ENCODE data around the gene TMEM30A. TPM values are rescaled to one million over a fixed set of nuclear protein-coding genes. Genes with fewer than 3 reads are reported as not detected.

Gene TMEM30A
- total and polyA plus RNA-seq, 2 of the 13 experiments (the other 11 are each of a cell fraction or from before 2014, with no cell fraction given): 17.6 to 54.4 TPM

GRCh38 chr6:75284632-75285282 lies at the start of gene TMEM30A (continued):
- TF ChIP-seq ZNF407 (CRISPR knock-in tag; IDR thresholded peaks at IDR 0.05; ENCODE audit: not compliant biosample characterization): no peak
- no peak for TF ChIP-seq PAF1 (CRISPR knock-in tag; IDR thresholded peaks at IDR 0.05)
- no peak for TF ChIP-seq HDAC6 (IDR thresholded peaks at IDR 0.05; ENCODE audit: low read depth, low read length)
- no peak for TF ChIP-seq MLLT10 (CRISPR knock-in tag; IDR thresholded peaks at IDR 0.05)
- TF ChIP-seq ZNF670 (CRISPR knock-in tag; IDR thresholded peaks at IDR 0.05; ENCODE audit: borderline replicate concordance): no peak
- TF ChIP-seq CEBPB (IDR thresholded peaks at IDR 0.05; ENCODE audit: borderline replicate concordance, low read depth, low read length): no peak
- no peak for TF ChIP-seq ZNF557 (CRISPR knock-in tag; IDR thresholded peaks at IDR 0.05)
- TF ChIP-seq MBD4 (IDR thresholded peaks at IDR 0.05; ENCODE audit: borderline replicate concordance, low read length): no peak
- 0 out of 2 replicates have a peak, but pooled peaks have one; percentile 48 for TF ChIP-seq MTF1 (CRISPR knock-in tag; IDR thresholded peaks at IDR 0.05)
- TF ChIP-seq ZNF224 (CRISPR knock-in tag; IDR thresholded peaks at IDR 0.05): no peak
- TF ChIP-seq GPN1 (CRISPR knock-in tag; IDR thresholded peaks at IDR 0.05; ENCODE audit: borderline replicate concordance): no peak
- no peak; the same call in 1 of the 2 replicates for TF ChIP-seq ZNF276 (CRISPR knock-in tag; IDR thresholded peaks at IDR 0.05; ENCODE audit: low read depth)
- no peak for TF ChIP-seq NR2F6 (IDR thresholded peaks at IDR 0.05)
- 0 out of 2 replicates have a peak, but pooled peaks have one; percentile 45 for TF ChIP-seq NR2F6 (CRISPR knock-in tag; IDR thresholded peaks at IDR 0.05)
- peak; percentile 75; the same call in 1 of the 2 replicates for TF ChIP-seq ZNF598 (CRISPR knock-in tag; IDR thresholded peaks at IDR 0.05; ENCODE audit: borderline replicate concordance)
- no peak for TF ChIP-seq HNRNPH1 (optimal IDR thresholded peaks at IDR 0.05; ENCODE audit: low read depth, low read length)
- peak; percentile 42; the same call in 1 of the 2 replicates for TF ChIP-seq HINFP (CRISPR knock-in tag; IDR thresholded peaks at IDR 0.05; ENCODE audit: low read depth)
- TF ChIP-seq ZBTB21 (CRISPR knock-in tag; IDR thresholded peaks at IDR 0.05): no peak
- TF ChIP-seq FOSL1 (CRISPR knock-in tag; IDR thresholded peaks at IDR 0.05; ENCODE audit: borderline replicate concordance): no peak
- no peak for TF ChIP-seq ZNF652 (CRISPR knock-in tag; IDR thresholded peaks at IDR 0.05; ENCODE audit: borderline replicate concordance, low read depth)

Measured in HepG2 (cell line).